ENCODE data around the gene PASK.

Gene PASK

GRCh38 chr2:241064802-241065354 lies 84.4 kb downstream of the PASK start:
- DNase-seq (ENCODE audit: low read depth) = no peak

DNA sequence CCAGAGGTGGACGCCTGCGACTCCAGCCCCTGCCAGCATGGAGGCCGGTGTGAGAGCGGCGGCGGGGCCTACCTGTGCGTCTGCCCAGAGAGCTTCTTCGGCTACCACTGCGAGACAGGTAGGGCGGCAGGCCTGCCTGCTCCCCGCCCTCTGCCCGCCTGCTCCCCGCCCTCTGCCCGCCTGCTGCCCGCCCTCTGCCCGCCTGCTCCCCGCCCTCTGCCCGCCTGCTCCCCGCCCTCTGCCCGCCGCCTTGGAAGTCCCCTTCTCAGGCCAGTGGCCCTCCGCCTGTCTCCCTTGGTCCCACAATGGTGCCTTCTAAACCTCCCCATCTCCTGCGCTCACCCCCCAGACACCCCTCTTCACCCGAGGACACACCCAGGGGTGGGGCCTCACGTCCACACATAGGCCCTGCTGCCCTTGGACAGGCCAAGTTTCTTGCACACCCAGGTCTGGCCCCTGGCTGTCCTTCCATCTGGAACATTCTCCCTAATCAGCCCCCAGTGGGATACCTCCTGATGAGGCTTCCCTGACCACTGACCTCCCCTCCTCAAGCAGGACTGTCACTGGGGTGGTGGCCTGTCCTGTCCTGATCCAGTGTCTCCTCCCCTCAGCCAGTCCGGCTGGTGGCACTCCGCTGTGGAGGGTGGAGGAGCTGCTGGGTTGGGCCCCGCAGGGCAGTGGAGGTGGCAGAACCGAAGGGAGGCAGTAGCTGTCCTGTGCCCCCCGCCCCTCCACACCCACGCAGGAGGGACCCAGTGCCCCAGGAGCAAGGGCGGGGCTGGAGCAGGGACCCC lies 85.1 kb downstream of the PASK start:
- no peak for DNase-seq (ENCODE audit: low read depth)

DNA sequence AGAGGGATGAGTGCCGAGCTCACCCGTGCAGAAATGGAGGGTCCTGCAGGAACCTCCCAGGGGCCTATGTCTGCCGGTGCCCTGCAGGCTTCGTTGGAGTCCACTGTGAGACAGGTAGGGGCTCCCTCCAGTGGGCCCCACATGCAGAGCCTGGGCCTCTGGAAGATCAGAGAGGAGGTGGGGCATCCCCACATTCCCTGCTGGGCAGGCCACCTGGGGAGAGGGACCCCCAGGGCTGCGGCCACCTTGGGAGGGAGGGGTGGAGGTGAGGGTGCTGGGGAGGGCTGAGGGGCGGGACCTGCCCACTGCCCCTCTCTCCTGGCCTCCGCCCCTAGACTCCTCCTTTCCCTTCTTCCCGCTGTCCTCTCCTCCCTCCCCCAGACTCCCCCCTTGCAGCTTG lies 85.7 kb downstream of the PASK start:
- no peak for DNase-seq (ENCODE audit: low read depth)

DNA sequence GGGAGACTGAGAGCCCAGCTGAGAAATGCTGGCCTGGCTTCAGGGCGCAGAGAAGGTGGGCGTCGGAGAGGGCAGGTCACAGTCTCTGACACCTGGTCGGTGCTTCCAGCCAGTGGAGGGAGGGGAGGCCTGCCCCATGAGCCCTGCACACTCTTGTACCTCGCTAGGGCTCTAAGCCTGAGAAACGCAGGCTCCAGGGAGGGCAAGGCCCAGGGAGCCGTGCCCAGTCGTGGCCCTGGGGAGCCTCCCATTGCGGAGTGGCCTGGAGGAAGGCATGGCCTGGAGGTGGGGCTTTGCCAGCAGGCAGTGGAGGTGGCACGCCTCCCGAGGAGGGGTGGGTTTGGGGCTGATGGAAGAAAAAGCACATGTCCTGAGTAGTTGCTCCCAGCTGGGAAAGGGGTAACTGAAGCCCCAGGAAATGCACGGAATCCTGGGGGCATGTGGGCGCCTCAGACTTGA lies 86.2 kb downstream of the PASK start:
- DNase-seq (ENCODE audit: low read depth) = no peak

DNA sequence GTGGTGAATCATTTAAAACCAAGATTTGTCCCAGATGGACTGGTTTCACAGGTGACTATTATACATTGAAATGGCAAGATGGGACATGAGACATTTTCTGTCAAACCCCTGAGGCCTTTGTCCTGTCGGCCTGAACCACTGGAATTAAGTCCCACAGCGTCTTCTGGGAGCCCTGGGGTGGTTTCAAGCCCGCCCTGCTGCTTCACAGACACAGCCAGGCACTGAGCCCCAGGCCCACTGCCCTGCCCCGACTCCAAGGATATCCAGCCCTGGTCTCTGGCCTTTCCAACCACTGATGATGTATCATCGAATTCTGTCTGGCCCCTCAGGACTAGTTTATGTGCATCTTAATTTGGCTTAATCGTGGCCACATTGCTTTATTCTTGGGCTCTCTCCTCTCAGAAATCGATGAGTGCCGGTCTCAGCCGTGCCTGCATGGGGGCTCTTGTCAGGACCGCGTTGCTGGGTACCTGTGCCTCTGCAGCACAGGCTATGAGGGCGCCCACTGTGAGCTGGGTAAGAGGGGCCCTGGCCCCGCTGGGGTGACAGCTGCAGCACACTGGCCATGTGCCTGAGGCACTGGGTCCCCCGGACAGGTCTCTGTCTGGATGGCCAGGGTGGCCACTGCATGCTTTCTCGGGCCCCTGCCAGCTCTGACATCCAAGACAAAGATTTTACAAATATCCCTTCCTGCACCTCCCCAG lies 86.7 kb downstream of the PASK start:
- DNase-seq (ENCODE audit: low read depth) = no peak

DNA sequence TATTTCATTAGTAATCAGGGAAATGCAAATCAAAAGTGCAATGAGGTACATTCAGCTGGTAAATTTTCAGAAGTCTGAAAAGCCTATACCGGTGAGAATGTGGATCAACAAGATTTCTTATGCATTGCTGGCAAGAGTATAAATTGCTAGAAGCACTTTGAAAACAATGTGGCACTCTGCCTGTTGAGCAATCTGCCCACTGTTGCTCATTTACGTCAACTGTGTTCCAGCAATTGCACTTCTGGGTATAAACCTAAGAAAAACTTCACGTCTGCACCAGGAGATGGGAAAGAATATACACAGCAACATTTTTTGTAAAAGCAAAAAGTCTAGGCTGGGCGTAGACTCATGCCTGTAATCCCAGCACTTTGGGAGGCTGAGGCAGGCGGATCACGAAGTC lies 88.0 kb downstream of the PASK start:
- DNase-seq (ENCODE audit: low read depth) = no peak

All from stimulated activated CD8-positive, alpha-beta memory T cell treated with anti-CD3 and anti-CD28 coated beads, Interleukin-15, amount 100 ng/mL, for 24 hours (primary cell).